HEK293T (cell line): Measurements from ENCODE around the gene ARL6IP6.
"Not testable (repeated sequence)": the region's sequence is repeated elsewhere in the genome, so short reads cannot be mapped to it uniquely, and the experiment has no call there.

ENCODE experiments used
- CTCF ChIA-PET: fragments of 350-600 bp; formaldehyde crosslinking; extraction: SDS; loops from one replicate; lab custom pipeline; 2021; ENCODE audit warnings: antibody characterized with exemption, inconsistent platforms; lab: Yijun Ruan, JAX
- POLR2A ChIA-PET: fragments of 350-600 bp; formaldehyde crosslinking; extraction: SDS; loops from one replicate; lab custom pipeline; 2020; ENCODE audit warnings: antibody characterized with exemption, inconsistent platforms; lab: Yijun Ruan, JAX
- DNase-seq: peaks from one replicate; pipeline ENCODE4 v3.0.0; 2012; ENCODE audit warnings: mixed read lengths; ENCODE audit errors: extremely low spot score
- ARNT ChIP-seq: fragments of 450-650 bp; IDR thresholded peaks from 2 replicates; pipeline ENCODE4 v1.6.1; 2017; ENCODE audit warnings: mild to moderate bottlenecking
- BHLHE40 ChIP-seq: fragments of 450-650 bp; IDR thresholded peaks from 2 replicates; pipeline ENCODE4 v1.6.1; 2016; ENCODE audit warnings: mild to moderate bottlenecking, moderate library complexity, borderline replicate concordance
- CTBP1 ChIP-seq: fragments of 450-650 bp; IDR thresholded peaks from 2 replicates; pipeline ENCODE4 v1.6.1; 2016; ENCODE audit warnings: borderline replicate concordance
- ELF4 ChIP-seq: fragments of 450-650 bp; IDR thresholded peaks from 2 replicates; pipeline ENCODE4 v1.6.1; 2017; ENCODE audit warnings: antibody characterized with exemption
- FOXA1 ChIP-seq: fragments of 450-650 bp; IDR thresholded peaks from 2 replicates; pipeline ENCODE4 v1.6.1; 2016; ENCODE audit warnings: mild to moderate bottlenecking
- FOXK2 ChIP-seq: fragments of 450-650 bp; IDR thresholded peaks from 2 replicates; pipeline ENCODE4 v1.6.1; 2016; ENCODE audit warnings: mild to moderate bottlenecking
- FOXM1 ChIP-seq: fragments of 450-650 bp; IDR thresholded peaks from 2 replicates; pipeline ENCODE4 v1.6.1; 2017; ENCODE audit warnings: mild to moderate bottlenecking, borderline replicate concordance
- HDGF ChIP-seq: fragments of 450-650 bp; IDR thresholded peaks from 2 replicates; pipeline ENCODE4 v1.6.1; 2017; ENCODE audit warnings: antibody characterized with exemption, borderline replicate concordance
- L3MBTL2 ChIP-seq: fragments of 450-650 bp; conservative IDR thresholded peaks from 2 replicates; pipeline ENCODE4 v1.6.1; 2016; ENCODE audit warnings: mild to moderate bottlenecking
- LEF1 ChIP-seq: fragments of 450-650 bp; IDR thresholded peaks from 2 replicates; pipeline ENCODE4 v1.6.1; 2017; ENCODE audit warnings: mild to moderate bottlenecking, borderline replicate concordance
- NFRKB ChIP-seq: fragments of 450-650 bp; IDR thresholded peaks from 2 replicates; pipeline ENCODE4 v1.6.1; 2016; ENCODE audit warnings: mild to moderate bottlenecking, moderate library complexity
- PKNOX1 ChIP-seq: fragments of 450-650 bp; IDR thresholded peaks from 2 replicates; pipeline ENCODE4 v1.6.1; 2016
- SP1 ChIP-seq: fragments of 450-650 bp; IDR thresholded peaks from 2 replicates; pipeline ENCODE4 v1.6.1; 2017
- SUZ12 ChIP-seq: fragments of 450-650 bp; IDR thresholded peaks from 2 replicates; pipeline ENCODE4 v1.6.1; 2016; ENCODE audit warnings: mild to moderate bottlenecking
- TARDBP ChIP-seq: fragments of 450-650 bp; IDR thresholded peaks from 2 replicates; pipeline ENCODE4 v1.6.1; 2016
- ZNF384 ChIP-seq: fragments of 450-650 bp; IDR thresholded peaks from 2 replicates; pipeline ENCODE4 v1.6.1; 2016

The ARL6IP6 gene

GRCh38 chr2:152718909-152719645 is 657 bp downstream of the ARL6IP6 start:
- ChIA-PET CTCF (no interaction called here), POLR2A (no interaction called here)
- peak; percentile 60 for DNase-seq
- TF ChIP-seq ELF4 (no peak), NFRKB (no peak), L3MBTL2 (peak; percentile 28; the same call in 1 of the 2 replicates), LEF1 (no peak)

GRCh38 chr2:152720794-152721193 is 2.4 kb downstream of the ARL6IP6 start:
- TF ChIP-seq ELF4 = no peak
- POLR2A ChIA-PET = no interaction called here
- CTCF ChIA-PET = interaction anchor here (0.9 kb wide), 1 partner anchor 20 kb away, joined by 4 read pairs; no protein-coding TSS in a partner anchor
- no peak for DNase-seq

- POLR2A ChIA-PET, CTCF ChIA-PET, DNase-seq: not testable (repeated sequence)
Measured at GRCh38 chr2:152722639-152723038, 4.2 kb downstream of the ARL6IP6 start.

- no peak for DNase-seq
- POLR2A ChIA-PET = no interaction called here
- TF ChIP-seq PKNOX1 = no peak
- TF ChIP-seq LEF1 = no peak
- no peak for TF ChIP-seq L3MBTL2
- no peak for TF ChIP-seq FOXA1
- CTCF ChIA-PET = no interaction called here
Measured at GRCh38 chr2:152723918-152724317, 5.5 kb downstream of the ARL6IP6 start.

- POLR2A ChIA-PET = no interaction called here
- DNase-seq = no peak
- TF ChIP-seq SP1 = no peak
- TF ChIP-seq HDGF = no peak
- TF ChIP-seq NFRKB = no peak
- no peak for TF ChIP-seq CTBP1
- no peak for TF ChIP-seq FOXA1
- no peak for TF ChIP-seq FOXM1
- TF ChIP-seq LEF1 = no peak
- no peak for TF ChIP-seq PKNOX1
- no peak for TF ChIP-seq ZNF384
- no peak for TF ChIP-seq BHLHE40
- no peak for TF ChIP-seq TARDBP
- no peak for TF ChIP-seq L3MBTL2
- no peak for TF ChIP-seq FOXK2
- no peak for TF ChIP-seq ARNT
- TF ChIP-seq ELF4 = no peak
- CTCF ChIA-PET = no interaction called here
Measured at GRCh38 chr2:152729844-152730243, 11.4 kb downstream of the ARL6IP6 start.

GRCh38 chr2:152730591-152731333 is 12.3 kb downstream of the ARL6IP6 start:
- ChIA-PET POLR2A (no interaction called here), CTCF (no interaction called here)
- TF ChIP-seq FOXK2 (no peak), SP1 (no peak), PKNOX1 (no peak), FOXA1 (no peak), BHLHE40 (no peak), NFRKB (no peak), TARDBP (no peak), FOXM1 (no peak), ELF4 (no peak), L3MBTL2 (no peak), LEF1 (no peak), SUZ12 (no peak), ARNT (no peak)
- no peak for DNase-seq

GRCh38 chr2:152737509-152737908 is 19.1 kb downstream of the ARL6IP6 start:
- DNase-seq, POLR2A ChIA-PET: not testable (repeated sequence)
- CTCF ChIA-PET = interaction anchor here (0.6 kb wide), 1 partner anchor 701 kb away, joined by 3 read pairs; no protein-coding TSS in a partner anchor
